ENCODE results near the gene NPFFR2.

DNA sequence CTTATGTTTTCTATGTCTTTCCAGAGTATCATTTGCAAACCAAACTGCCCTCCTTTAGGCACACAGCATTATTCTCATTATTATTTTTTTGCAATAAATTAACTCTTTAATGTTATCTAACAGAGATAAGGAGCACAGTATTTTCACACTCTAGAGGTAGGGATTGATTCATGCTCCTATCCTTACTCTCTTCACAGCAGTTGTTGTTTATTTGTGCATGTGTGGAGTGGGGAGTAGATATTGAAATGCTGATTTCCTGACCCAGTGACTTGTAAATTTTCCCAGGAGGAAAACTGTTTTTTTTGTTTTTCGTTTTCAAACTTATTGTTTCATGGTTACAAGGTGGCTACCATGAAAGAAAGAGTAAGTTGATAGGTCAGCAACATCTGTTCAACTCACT is 140.0 kb downstream of the NPFFR2 start:
- TF ChIP-seq, protein P1, sequence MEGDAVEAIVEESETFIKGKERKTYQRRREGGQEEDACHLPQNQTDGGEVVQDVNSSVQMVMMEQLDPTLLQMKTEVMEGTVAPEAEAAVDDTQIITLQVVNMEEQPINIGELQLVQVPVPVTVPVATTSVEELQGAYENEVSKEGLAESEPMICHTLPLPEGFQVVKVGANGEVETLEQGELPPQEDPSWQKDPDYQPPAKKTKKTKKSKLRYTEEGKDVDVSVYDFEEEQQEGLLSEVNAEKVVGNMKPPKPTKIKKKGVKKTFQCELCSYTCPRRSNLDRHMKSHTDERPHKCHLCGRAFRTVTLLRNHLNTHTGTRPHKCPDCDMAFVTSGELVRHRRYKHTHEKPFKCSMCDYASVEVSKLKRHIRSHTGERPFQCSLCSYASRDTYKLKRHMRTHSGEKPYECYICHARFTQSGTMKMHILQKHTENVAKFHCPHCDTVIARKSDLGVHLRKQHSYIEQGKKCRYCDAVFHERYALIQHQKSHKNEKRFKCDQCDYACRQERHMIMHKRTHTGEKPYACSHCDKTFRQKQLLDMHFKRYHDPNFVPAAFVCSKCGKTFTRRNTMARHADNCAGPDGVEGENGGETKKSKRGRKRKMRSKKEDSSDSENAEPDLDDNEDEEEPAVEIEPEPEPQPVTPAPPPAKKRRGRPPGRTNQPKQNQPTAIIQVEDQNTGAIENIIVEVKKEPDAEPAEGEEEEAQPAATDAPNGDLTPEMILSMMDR (IDR thresholded peaks at IDR 0.05; ENCODE audit: low read depth, low read length), result no peak
- TF ChIP-seq EZH2phosphoT487 (IDR thresholded peaks at IDR 0.05; ENCODE audit: low read depth), result no peak
